CD8-positive, alpha-beta memory T cell (primary cell): ENCODE data around the gene TMEM17. TPM values are rescaled to one million over a fixed set of nuclear protein-coding genes. Genes with fewer than 3 reads are reported as not detected.
A peak's percentile ranks its signal among the peaks of the same experiment; 100 is the strongest.

ENCODE experiments used
- CTCF ChIA-PET: fragments of 350-600 bp; sonication (Branson Sonifier 250); formaldehyde crosslinking; loops from one replicate; lab custom pipeline; 2021; ENCODE audit warnings: antibody characterized with exemption; lab: Charles Lee
- POLR2A ChIA-PET: fragments of 350-600 bp; sonication (Branson Sonifier 250); formaldehyde crosslinking; loops from one replicate; lab custom pipeline; 2021; ENCODE audit warnings: antibody characterized with exemption; lab: Charles Lee
- DNase-seq, 5 donors: peaks; one replicate each; pipeline versions ENCODE4 v3.0.0 to v3.0.0-alpha.2; 2020 to 2022; ENCODE audit warnings: mixed read lengths in 1 of 5
- H3K27ac ChIP-seq: one replicate; pipeline ENCODE4 v1.7.0; 2013; ENCODE audit warnings: low read depth, mild to moderate bottlenecking, low read length, moderate library complexity
- H3K27me3 ChIP-seq: 2 replicates; pipeline ENCODE4 v1.7.0; 2013; ENCODE audit warnings: low read length, mild to moderate bottlenecking; ENCODE audit not compliant: insufficient read depth, poor library complexity, severe bottlenecking
- H3K36me3 ChIP-seq: 2 replicates; pipeline ENCODE4 v1.7.0; 2013; ENCODE audit warnings: mild to moderate bottlenecking, low read length, moderate library complexity; ENCODE audit not compliant: insufficient read depth
- H3K4me1 ChIP-seq: 2 replicates; pipeline ENCODE4 v1.7.0; 2013; ENCODE audit warnings: mild to moderate bottlenecking, low read length, moderate library complexity; ENCODE audit not compliant: insufficient read depth
- H3K4me3 ChIP-seq: 2 replicates; pipeline ENCODE4 v1.7.0; 2013; ENCODE audit warnings: mild to moderate bottlenecking, low read length
- H3K9me3 ChIP-seq: 2 replicates; pipeline ENCODE4 v1.7.0; 2013; ENCODE audit warnings: mild to moderate bottlenecking, low read length
- H3K27ac Mint-ChIP-seq, 8 donors: one replicate each; pipeline ENCODE4 v1.8.0; 2020 to 2021; ENCODE audit warnings: mixed read lengths in 8 of 8, mild to moderate bottlenecking in 6 of 8, inconsistent platforms in 3 of 8, moderate library complexity in 3 of 8
- H3K27me3 Mint-ChIP-seq, 2 donors: one replicate each; pipeline ENCODE4 v1.8.0; 2020 to 2021; ENCODE audit warnings: mixed read lengths in 2 of 2, mild to moderate bottlenecking in 1 of 2, moderate library complexity in 1 of 2
- H3K36me3 Mint-ChIP-seq, 3 donors: one replicate each; pipeline ENCODE4 v1.8.0; 2020 to 2021; ENCODE audit warnings: mixed read lengths in 3 of 3, inconsistent platforms in 1 of 3, mild to moderate bottlenecking in 1 of 3
- H3K4me1 Mint-ChIP-seq, 3 donors: one replicate each; pipeline ENCODE4 v1.8.0; 2020 to 2021; ENCODE audit warnings: mixed read lengths in 3 of 3, inconsistent platforms in 1 of 3, mild to moderate bottlenecking in 1 of 3
- H3K4me3 Mint-ChIP-seq, 7 donors: one replicate each; pipeline ENCODE4 v1.8.0; 2020 to 2021; ENCODE audit warnings: mixed read lengths in 7 of 7, mild to moderate bottlenecking in 6 of 7, moderate library complexity in 4 of 7, inconsistent platforms in 2 of 7
- H3K9me3 Mint-ChIP-seq, 5 donors: one replicate each; pipeline ENCODE4 v1.8.0; 2020 to 2022; ENCODE audit warnings: mixed read lengths in 5 of 5, mild to moderate bottlenecking in 3 of 5, moderate library complexity in 2 of 5, inconsistent platforms in 1 of 5
- polyA plus RNA-seq: library from polyadenylated mRNA; unstranded; fragments of 300-500 nt; fragmentation: Illumina TruSeq; gene quantifications from one replicate; pipeline ENCODE4 v1.2.3, GENCODE V29; 2021
- total RNA-seq, 2 experiments: library from RNA; stranded (reverse); gene quantifications; one replicate each; pipeline ENCODE4 v1.2.3, GENCODE V29; 2021

Gene TMEM17
- total and polyA plus RNA-seq, 3 experiments from 2014 or later: 0.35 to 0.84 TPM; not detected in 1

DNA sequence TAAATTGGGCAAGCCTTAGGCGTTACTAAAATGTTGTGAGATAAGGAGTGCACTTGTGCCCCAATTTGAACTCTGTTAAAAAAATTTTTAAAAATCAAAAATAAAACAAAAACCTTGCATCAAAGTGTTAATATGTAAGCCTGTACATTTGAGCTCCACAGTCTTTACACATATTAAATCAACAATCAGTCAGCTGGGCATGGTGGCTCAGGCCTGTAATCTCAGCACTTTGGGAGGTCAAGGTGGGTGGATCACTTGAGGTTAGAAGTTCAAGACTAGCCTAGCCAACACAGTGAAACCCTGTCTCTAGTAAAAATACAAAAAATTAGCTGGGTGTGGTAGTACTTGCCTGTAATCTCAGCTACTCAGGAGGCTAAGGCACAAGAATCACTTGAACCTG lies 16.3 kb downstream of the TMEM17 start:
- ChIA-PET CTCF (no interaction called here), POLR2A (no interaction called here)
- Histone ChIP-seq H3K4me1 (no peaks in the 10 kb centered on the region), H3K9me3 (no peaks in the 10 kb centered on the region), H3K27me3 (no peaks in the 10 kb centered on the region), H3K27ac (no peak overlapping the region), H3K36me3 (no peaks in the 10 kb centered on the region), H3K4me3 (no peak overlapping the region)
- Mint-ChIP-seq H3K36me3 (peaks cover 0 to 3% (median 0%) of the 10 kb centered on the region in 3 donors), H3K27ac (no peak overlapping the region), H3K4me1 (no peaks in the 10 kb centered on the region), H3K9me3 (no peaks in the 10 kb centered on the region), H3K27me3 (peaks cover 0 to 8% of the 10 kb centered on the region in 2 donors), H3K4me3 (no peak overlapping the region)
- DNase-seq: no peak

DNA sequence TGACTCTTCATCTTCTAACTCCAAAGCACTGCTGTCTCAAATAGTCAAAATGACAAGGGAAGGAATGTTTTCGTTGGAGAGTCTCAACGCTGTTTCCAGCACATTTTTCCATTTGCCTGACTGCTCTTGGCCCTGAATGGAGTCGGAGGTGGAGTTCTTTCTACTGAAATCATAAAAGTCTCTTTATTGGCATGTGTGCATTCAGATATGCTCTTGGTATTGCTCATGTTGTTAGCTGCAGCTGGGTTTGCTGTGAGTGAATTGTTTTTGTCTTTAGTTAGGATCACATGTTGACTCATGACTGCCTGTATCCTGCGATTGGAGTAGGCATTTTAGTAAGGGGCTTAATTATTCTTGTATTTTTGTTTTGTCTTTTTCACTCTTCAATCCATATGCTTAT lies 16.8 kb downstream of the TMEM17 start:
- Histone ChIP-seq H3K36me3 (no peaks in the 10 kb centered on the region), H3K27me3 (no peaks in the 10 kb centered on the region), H3K4me1 (no peaks in the 10 kb centered on the region), H3K9me3 (no peaks in the 10 kb centered on the region), H3K27ac (no peak overlapping the region), H3K4me3 (no peak overlapping the region)
- Mint-ChIP-seq H3K36me3 (peaks cover 0 to 3% (median 0%) of the 10 kb centered on the region in 3 donors), H3K9me3 (no peaks in the 10 kb centered on the region), H3K27me3 (peaks cover 1 to 11% of the 10 kb centered on the region in 2 donors), H3K27ac (no peak overlapping the region), H3K4me3 (no peak overlapping the region), H3K4me1 (no peaks in the 10 kb centered on the region)
- ChIA-PET CTCF (no interaction called here), POLR2A (no interaction called here)
- no peak for DNase-seq

DNA sequence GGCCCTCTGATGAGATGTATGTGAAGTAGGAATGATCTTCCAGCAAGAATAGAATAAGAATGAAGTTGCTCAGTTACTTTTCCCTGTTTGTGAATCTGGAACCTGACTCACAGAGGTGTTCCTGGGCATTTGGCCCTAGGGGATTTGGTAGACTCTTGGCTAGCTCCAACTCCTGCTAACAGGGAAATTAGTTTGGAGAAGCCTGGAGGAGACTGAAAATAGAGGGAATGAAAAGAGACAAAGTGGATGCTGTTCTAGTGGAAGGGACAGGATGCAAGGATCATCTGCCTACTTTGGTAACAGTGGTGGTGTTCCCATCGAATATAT lies 19.6 kb downstream of the TMEM17 start:
- no peaks in the 10 kb centered on the region for H3K4me1 Mint-ChIP-seq
- DNase-seq: no peak
- peaks cover 2 to 14% of the 10 kb centered on the region in 2 donors for H3K27me3 Mint-ChIP-seq
- Histone ChIP-seq H3K4me3 (no peak overlapping the region), H3K4me1 (no peaks in the 10 kb centered on the region), H3K27me3 (no peaks in the 10 kb centered on the region), H3K27ac (no peak overlapping the region), H3K9me3 (no peaks in the 10 kb centered on the region), H3K36me3 (no peaks in the 10 kb centered on the region)
- no peaks in the 10 kb centered on the region for H3K9me3 Mint-ChIP-seq
- ChIA-PET POLR2A (no interaction called here), CTCF (no interaction called here)
- no peak overlapping the region for H3K27ac Mint-ChIP-seq
- no peak overlapping the region for H3K4me3 Mint-ChIP-seq
- peaks cover 0 to 3% (median 0%) of the 10 kb centered on the region in 3 donors for H3K36me3 Mint-ChIP-seq

DNA sequence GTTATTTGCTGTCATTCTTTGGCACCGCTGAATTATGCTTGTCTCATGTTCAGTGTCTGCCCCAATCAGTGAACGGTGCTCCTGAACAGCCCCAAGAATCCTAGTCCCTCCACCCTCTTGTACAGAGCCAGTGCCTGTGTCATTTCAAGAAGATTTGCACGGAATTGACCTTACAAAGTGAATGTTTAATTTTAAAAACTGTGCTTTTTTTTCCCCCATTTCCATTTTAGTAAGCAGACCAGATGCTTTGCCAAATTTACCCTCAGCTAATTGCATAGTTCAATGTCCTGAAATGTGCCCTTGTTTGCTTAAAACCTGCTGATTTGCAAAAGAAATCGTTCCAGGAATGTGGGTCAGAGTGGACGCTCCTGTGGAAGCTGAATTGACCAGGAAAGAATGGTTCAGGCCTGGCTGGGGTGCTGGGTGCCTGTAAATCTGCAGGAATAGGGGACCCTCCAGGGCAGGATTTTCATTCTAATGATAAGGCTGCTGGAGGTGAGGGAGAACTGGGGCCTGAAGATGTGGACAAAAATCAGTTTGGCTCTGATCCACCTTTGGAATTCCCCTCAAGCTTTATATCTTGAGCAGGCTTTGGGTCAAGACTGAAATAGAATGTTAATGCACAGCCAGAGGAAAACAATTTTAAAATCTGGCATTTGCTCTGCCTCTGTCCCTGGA lies 20.1 kb downstream of the TMEM17 start:
- Mint-ChIP-seq H3K27me3 (peaks cover 2 to 14% of the 10 kb centered on the region in 2 donors), H3K27ac (no peak overlapping the region), H3K9me3 (no peaks in the 10 kb centered on the region), H3K4me3 (no peak overlapping the region), H3K36me3 (peaks cover 0 to 3% (median 0%) of the 10 kb centered on the region in 3 donors), H3K4me1 (no peaks in the 10 kb centered on the region)
- ChIA-PET CTCF (no interaction called here), POLR2A (no interaction called here)
- Histone ChIP-seq H3K4me3 (no peak overlapping the region), H3K27ac (no peak overlapping the region), H3K27me3 (no peaks in the 10 kb centered on the region), H3K9me3 (no peaks in the 10 kb centered on the region), H3K4me1 (no peaks in the 10 kb centered on the region), H3K36me3 (no peaks in the 10 kb centered on the region)
- no peak for DNase-seq

DNA sequence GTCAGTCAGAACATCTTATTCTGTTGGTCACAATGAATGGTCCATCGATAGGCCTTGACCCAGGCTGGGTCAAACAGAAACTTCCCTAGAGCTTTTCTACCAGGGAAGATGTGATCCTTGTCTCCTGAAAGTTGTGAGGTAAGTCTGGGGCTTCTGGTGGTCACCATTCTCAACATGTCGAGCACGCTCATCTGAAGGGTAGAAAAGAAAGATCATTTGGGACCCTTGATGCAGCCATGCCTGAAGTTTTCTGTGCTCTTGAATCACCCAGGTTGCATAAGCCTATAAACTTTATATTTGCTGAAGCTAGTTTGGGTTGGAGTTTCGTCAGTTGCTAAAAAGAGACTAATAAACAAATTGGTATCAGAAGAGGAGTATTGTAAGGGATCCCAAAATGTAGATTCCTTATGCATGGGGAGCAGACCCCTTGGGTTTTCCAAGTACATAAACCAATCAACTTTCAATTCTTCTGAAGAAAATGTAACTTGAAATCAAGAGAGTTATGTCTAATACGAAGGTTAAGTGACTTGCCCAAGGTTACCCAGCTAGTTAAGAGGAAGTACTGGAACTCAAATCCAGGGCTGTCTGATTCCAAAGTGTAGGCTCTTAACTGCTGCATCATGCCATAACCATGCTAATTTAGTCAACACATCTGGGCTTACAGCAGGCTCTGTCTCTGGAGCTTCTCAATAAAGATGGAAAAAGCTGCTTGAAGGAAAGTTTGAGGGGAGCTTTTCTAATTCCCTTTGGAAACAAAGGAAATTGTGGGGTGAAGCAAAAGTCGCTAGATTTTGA lies 23.2 kb downstream of the TMEM17 start:
- Mint-ChIP-seq H3K4me1 (no peaks in the 10 kb centered on the region), H3K27me3 (peaks cover 2 to 14% of the 10 kb centered on the region in 2 donors), H3K9me3 (no peaks in the 10 kb centered on the region), H3K27ac (peak overlapping the region in 1 of 8 donors; percentile 25), H3K4me3 (no peak overlapping the region), H3K36me3 (no peaks in the 10 kb centered on the region)
- Histone ChIP-seq H3K9me3 (no peaks in the 10 kb centered on the region), H3K27me3 (no peaks in the 10 kb centered on the region), H3K36me3 (no peaks in the 10 kb centered on the region), H3K27ac (no peak overlapping the region), H3K4me3 (no peak overlapping the region), H3K4me1 (no peaks in the 10 kb centered on the region)
- POLR2A ChIA-PET: no interaction called here
- CTCF ChIA-PET: interaction anchor here (1.6 kb wide), 1 partner anchor 8 kb away, joined by 6 read pairs; no protein-coding TSS in a partner anchor
- DNase-seq: no peak

DNA sequence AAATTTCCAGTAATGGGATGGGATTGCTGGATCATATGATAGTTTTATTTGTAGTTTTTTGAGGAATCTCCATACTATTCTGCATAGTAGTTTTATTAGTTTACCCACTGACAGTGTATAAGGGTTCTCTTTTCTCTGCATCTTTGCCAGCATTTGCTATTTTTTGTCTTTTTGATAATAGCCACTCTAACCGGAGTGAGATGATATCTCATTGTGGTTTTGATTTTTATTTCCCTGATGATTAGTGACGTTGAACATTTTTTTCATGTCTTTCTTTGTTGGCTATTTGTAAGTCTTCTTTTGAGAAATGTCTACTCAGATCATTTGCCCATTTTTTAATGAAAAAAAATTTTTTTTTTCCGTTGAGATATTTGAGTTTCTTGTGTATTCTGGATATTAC lies 26.1 kb downstream of the TMEM17 start:
- H3K27me3 Mint-ChIP-seq: peaks cover 2 to 6% of the 10 kb centered on the region in 2 donors
- no peaks in the 10 kb centered on the region for H3K36me3 ChIP-seq
- H3K4me3 Mint-ChIP-seq: no peak overlapping the region
- H3K27me3 ChIP-seq: no peaks in the 10 kb centered on the region
- ChIA-PET CTCF (no interaction called here), POLR2A (no interaction called here)
- H3K9me3 Mint-ChIP-seq: no peaks in the 10 kb centered on the region
- peaks cover 9% of the 10 kb centered on the region for H3K4me1 ChIP-seq
- no peak overlapping the region for H3K27ac Mint-ChIP-seq
- H3K27ac ChIP-seq: no peak overlapping the region
- no peaks in the 10 kb centered on the region for H3K9me3 ChIP-seq
- no peaks in the 10 kb centered on the region for H3K36me3 Mint-ChIP-seq
- peaks cover 14 to 15% (median 14%) of the 10 kb centered on the region in 3 donors for H3K4me1 Mint-ChIP-seq
- no peak for DNase-seq
- H3K4me3 ChIP-seq: no peak overlapping the region

DNA sequence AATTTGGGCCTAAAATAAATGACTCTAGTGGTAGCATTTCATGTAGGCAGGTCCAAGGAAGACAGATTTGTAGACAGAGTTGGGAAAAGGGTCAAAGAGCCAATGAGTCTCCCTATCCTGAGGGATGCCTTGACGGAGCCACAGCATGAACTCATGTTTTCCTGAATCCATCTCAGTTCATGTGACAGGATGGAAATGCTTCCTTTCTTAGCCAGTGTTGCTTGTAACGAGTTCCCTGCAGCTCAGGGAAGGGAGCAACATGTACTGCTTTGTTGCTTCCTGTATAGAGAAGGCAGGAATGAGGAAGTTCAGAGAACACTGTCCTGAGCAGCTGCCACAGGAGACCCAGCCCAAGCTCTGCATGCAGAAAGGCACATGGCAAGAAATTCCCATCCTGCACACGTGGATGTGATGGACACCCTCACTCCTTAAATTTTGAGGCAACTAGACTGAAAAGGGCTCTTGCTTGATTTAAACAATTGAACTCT lies 27.9 kb downstream of the TMEM17 start:
- Histone ChIP-seq H3K4me1 (peaks cover 9% of the 10 kb centered on the region), H3K27me3 (no peaks in the 10 kb centered on the region), H3K36me3 (no peaks in the 10 kb centered on the region), H3K4me3 (no peak overlapping the region), H3K27ac (no peak overlapping the region), H3K9me3 (no peaks in the 10 kb centered on the region)
- CTCF ChIA-PET: interaction anchor here (3.3 kb wide), 1 partner anchor 21 kb away, joined by 12 read pairs; no protein-coding TSS in a partner anchor
- Mint-ChIP-seq H3K4me3 (no peak overlapping the region), H3K36me3 (no peaks in the 10 kb centered on the region), H3K4me1 (peaks cover 19 to 28% (median 21%) of the 10 kb centered on the region in 3 donors), H3K9me3 (no peaks in the 10 kb centered on the region), H3K27me3 (peaks cover 0 to 3% of the 10 kb centered on the region in 2 donors), H3K27ac (no peak overlapping the region)
- POLR2A ChIA-PET: no interaction called here
- no peak for DNase-seq

DNA sequence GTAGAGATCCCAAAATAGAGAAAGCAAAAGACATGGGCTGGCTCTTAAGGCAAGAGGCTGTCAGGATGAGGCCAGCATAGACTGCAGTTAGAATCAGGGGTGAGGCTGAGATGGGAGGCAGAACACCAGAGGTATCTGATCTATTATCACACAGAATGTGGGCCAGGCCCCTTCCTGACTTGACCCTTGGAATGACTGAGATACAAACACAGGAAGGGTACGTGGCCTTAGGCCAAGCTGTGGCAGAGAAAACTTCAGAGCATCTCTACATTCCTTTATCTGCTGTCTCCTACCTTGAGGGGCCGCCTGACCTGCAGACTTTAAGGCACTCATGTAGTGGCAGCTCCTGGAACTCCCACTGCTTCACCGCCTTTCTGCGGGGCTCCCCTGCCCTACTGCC lies 28.4 kb downstream of the TMEM17 start:
- DNase-seq: no peak
- Mint-ChIP-seq H3K27me3 (peaks cover 0 to 3% of the 10 kb centered on the region in 2 donors), H3K9me3 (no peaks in the 10 kb centered on the region), H3K4me3 (no peak overlapping the region), H3K4me1 (peaks cover 19 to 28% (median 21%) of the 10 kb centered on the region in 3 donors), H3K36me3 (no peaks in the 10 kb centered on the region), H3K27ac (peak overlapping the region in 1 of 8 donors; percentile 29)
- Histone ChIP-seq H3K27ac (no peak overlapping the region), H3K36me3 (no peaks in the 10 kb centered on the region), H3K4me1 (peaks cover 9% of the 10 kb centered on the region), H3K4me3 (no peak overlapping the region), H3K27me3 (no peaks in the 10 kb centered on the region), H3K9me3 (no peaks in the 10 kb centered on the region)
- ChIA-PET POLR2A (no interaction called here), CTCF (interaction anchor here (3.3 kb wide), 1 partner anchor 20 kb away, joined by 12 read pairs; no protein-coding TSS in a partner anchor)
